GM23338 (cell line): ENCODE results near the gene CECR2. TPM values are rescaled to one million over a fixed set of nuclear protein-coding genes. Genes with fewer than 3 reads are reported as not detected.

Source experiments
- ATAC-seq: fragments of 200-7000 bp; cut with Tn5 transposase; 3 replicates; pipeline ENCODE4 v1.9.1; 2020
- DNase-seq: peaks from one replicate; pipeline ENCODE4 v3.0.0-alpha.2; 2015; ENCODE audit warnings: low spot score
- H2AFZ ChIP-seq: fragments of 200-600 bp; sonication (generic); 2 replicates; pipeline ENCODE4 v1.8.0; 2016; ENCODE audit warnings: antibody characterized with exemption, mild to moderate bottlenecking, moderate library complexity
- H3F3A ChIP-seq: fragments of 200-600 bp; sonication (generic); replicated peaks from 2 replicates; pipeline ENCODE4 v1.8.0; 2017; ENCODE audit warnings: antibody characterized with exemption, mixed run types, low read depth
- H3K27ac ChIP-seq: fragments of 200-600 bp; sonication (generic); 2 replicates; pipeline ENCODE4 v1.6.1; 2016; ENCODE audit warnings: low read depth
- H3K27me3 ChIP-seq: fragments of 200-600 bp; sonication (generic); 2 replicates; pipeline ENCODE4 v1.8.0; 2016; ENCODE audit warnings: mild to moderate bottlenecking, mixed run types, moderate library complexity; ENCODE audit not compliant: insufficient read depth
- H3K36me3 ChIP-seq: fragments of 200-600 bp; sonication (generic); 2 replicates; pipeline ENCODE4 v1.8.0; 2016; ENCODE audit warnings: mild to moderate bottlenecking; ENCODE audit not compliant: insufficient read depth
- H3K4me1 ChIP-seq: fragments of 200-600 bp; sonication (generic); 2 replicates; pipeline ENCODE4 v1.8.0; 2016; ENCODE audit warnings: mild to moderate bottlenecking, moderate library complexity; ENCODE audit not compliant: insufficient read depth
- H3K4me2 ChIP-seq: fragments of 200-600 bp; sonication (generic); 2 replicates; pipeline ENCODE4 v1.7.1; 2017; ENCODE audit warnings: mixed run types
- H3K4me3 ChIP-seq: fragments of 200-600 bp; sonication (generic); 2 replicates; pipeline ENCODE4 v1.6.1; 2016; ENCODE audit warnings: mixed run types
- H3K79me2 ChIP-seq: fragments of 200-600 bp; sonication (generic); replicated peaks from 2 replicates; pipeline ENCODE4 v1.8.0; 2017; ENCODE audit warnings: mild to moderate bottlenecking; ENCODE audit not compliant: insufficient read depth
- H3K9me2 ChIP-seq: fragments of 200-600 bp; sonication (generic); 2 replicates; pipeline ENCODE4 v1.8.0; 2017; ENCODE audit not compliant: insufficient read depth
- H4K20me1 ChIP-seq: fragments of 200-600 bp; sonication (generic); replicated peaks from 2 replicates; pipeline ENCODE4 v1.8.0; 2017; ENCODE audit warnings: mild to moderate bottlenecking; ENCODE audit not compliant: insufficient read depth
- H3K27ac Mint-ChIP-seq: 2 replicates; pipeline ENCODE4 v1.8.0; 2020; ENCODE audit warnings: inconsistent platforms, mild to moderate bottlenecking, moderate library complexity, mixed read lengths
- H3K27me3 Mint-ChIP-seq: 3 replicates; pipeline ENCODE4 v1.8.0; 2022; ENCODE audit warnings: low read depth, mild to moderate bottlenecking, moderate library complexity, mixed read lengths, inconsistent platforms; ENCODE audit not compliant: insufficient read depth, poor library complexity
- H3K36me3 Mint-ChIP-seq: 3 replicates; pipeline ENCODE4 v1.8.0; 2021; ENCODE audit warnings: low read depth, mild to moderate bottlenecking, inconsistent platforms, moderate library complexity, mixed read lengths
- H3K4me1 Mint-ChIP-seq: 3 replicates; pipeline ENCODE4 v1.8.0; 2020; ENCODE audit warnings: mild to moderate bottlenecking, inconsistent platforms, mixed read lengths
- H3K4me3 Mint-ChIP-seq: 3 replicates; pipeline ENCODE4 v1.8.0; 2021; ENCODE audit warnings: moderate library complexity, mild to moderate bottlenecking, inconsistent platforms, mixed read lengths
- H3K9me3 Mint-ChIP-seq: 3 replicates; pipeline ENCODE4 v1.8.0; 2020; ENCODE audit warnings: moderate library complexity, mild to moderate bottlenecking, inconsistent platforms, mixed read lengths
- CREB1 ChIP-seq: fragments of 250-450 bp; sonication (Bioruptor Pico); IDR thresholded peaks from 2 replicates; pipeline ENCODE4 v1.5.0; 2020; ENCODE audit warnings: low read depth, mild to moderate bottlenecking, moderate library complexity
- EZH2 ChIP-seq: fragments of 200-600 bp; sonication (generic); IDR thresholded peaks from one replicate; pipeline ENCODE4 v1.8.0; 2017; ENCODE audit warnings: antibody characterized with exemption, mild to moderate bottlenecking, low read depth; ENCODE audit not compliant: unreplicated experiment
- EZH2phosphoT487 ChIP-seq: fragments of 200-600 bp; sonication (generic); IDR thresholded peaks from one replicate; pipeline ENCODE4 v1.8.1; 2018; ENCODE audit warnings: antibody characterized with exemption; ENCODE audit not compliant: unreplicated experiment
- NANOG ChIP-seq: IDR thresholded peaks from 2 replicates; pipeline ENCODE4 v1.6.1; 2016; ENCODE audit warnings: antibody characterized with exemption, borderline replicate concordance
- POLR2AphosphoS5 ChIP-seq: IDR thresholded peaks from 2 replicates; pipeline ENCODE4 v1.6.1; 2016; ENCODE audit warnings: antibody characterized with exemption, low read depth
- STAT1 ChIP-seq: IDR thresholded peaks from one replicate; pipeline ENCODE4 v1.6.1; 2016; ENCODE audit warnings: antibody characterized with exemption; ENCODE audit not compliant: unreplicated experiment
- ZNF114 ChIP-seq: fragments of 250-450 bp; sonication (Bioruptor Pico); IDR thresholded peaks from 2 replicates; pipeline ENCODE4 v1.5.0; 2020; ENCODE audit warnings: mild to moderate bottlenecking, moderate library complexity
- ZNF331 ChIP-seq: fragments of 250-450 bp; sonication (Bioruptor Pico); IDR thresholded peaks from 2 replicates; pipeline ENCODE4 v1.5.0; 2020; ENCODE audit warnings: low read depth, mild to moderate bottlenecking, moderate library complexity
- polyA plus RNA-seq: library from polyadenylated mRNA; unstranded; fragments of >200 nt; fragmentation: Nextera tagmentation; extraction: Ambion mirVana; gene quantifications from 2 replicates; pipeline ENCODE4 v1.2.1, GENCODE V29; 2016
- total RNA-seq: library from RNA; depleted of rRNA; stranded (reverse); fragments of >200 nt; shearing (Covaris generic); gene quantifications from 2 replicates; pipeline ENCODE4 v1.2.3, GENCODE V29; 2014
- TF ChIP-seq, protein P1 (sequence below): IDR thresholded peaks from 2 replicates; pipeline ENCODE4 v1.6.1; 2016; ENCODE audit warnings: antibody characterized with exemption
- TF ChIP-seq, protein P2 (sequence below): fragments of 250-450 bp; sonication (Bioruptor Pico); IDR thresholded peaks from 2 replicates; pipeline ENCODE4 v1.5.0; 2020; ENCODE audit warnings: mild to moderate bottlenecking, moderate library complexity
- TF ChIP-seq, protein P3 (sequence below), 2 experiments: fragments of 200-600 bp in 1 of 2; sonication (generic) in 1 of 2; conservative IDR thresholded peaks; 2 replicates each; pipeline versions ENCODE4 v1.5.1 to v1.6.1; 2016 to 2017; ENCODE audit warnings: antibody characterized with exemption in 2 of 2, low read depth in 2 of 2, mild to moderate bottlenecking in 2 of 2, moderate library complexity in 1 of 2

Gene CECR2
- total and polyA plus RNA-seq, 2 experiments from 2014 or later: 18.4 to 110 TPM

DNA sequence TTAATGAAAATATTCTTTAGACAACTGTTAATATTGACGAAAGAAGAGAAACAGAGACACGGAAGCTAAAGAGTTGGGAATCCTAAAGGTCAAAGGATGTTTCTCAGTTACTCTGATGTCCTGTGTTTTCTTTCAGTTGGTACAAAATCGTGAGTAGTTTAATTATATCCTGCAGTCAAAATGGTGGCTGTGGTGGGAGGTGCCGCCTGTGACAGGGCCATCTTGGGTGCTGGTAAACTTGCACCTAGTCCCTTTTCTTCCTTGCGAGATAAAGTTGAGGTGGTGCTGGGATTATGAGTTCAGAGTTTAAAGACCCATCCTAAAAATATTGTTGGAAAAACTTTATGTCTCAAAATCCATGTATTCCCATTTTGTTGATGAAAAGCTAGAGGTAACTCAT lies 2.2 kb downstream of the CECR2 start:
- H3K4me3 ChIP-seq: peak overlapping the region; percentile 92
- H3K4me2 ChIP-seq: peak overlapping the region; percentile 88
- peaks cover 18% of the 10 kb centered on the region for H3F3A ChIP-seq
- H3K4me1 ChIP-seq: peaks cover 65% of the 10 kb centered on the region
- DNase-seq: no peak
- no peaks in the 10 kb centered on the region for H3K9me2 ChIP-seq
- no peak overlapping the region for H2AFZ ChIP-seq
- Mint-ChIP-seq H3K4me1 (peaks cover 50% of the 10 kb centered on the region), H3K4me3 (peak overlapping the region; percentile 87), H3K9me3 (no peaks in the 10 kb centered on the region), H3K36me3 (peaks cover 5% of the 10 kb centered on the region; the same call in 1 of the 3 replicates), H3K27me3 (peaks cover 6% of the 10 kb centered on the region), H3K27ac (no peak overlapping the region)
- H4K20me1 ChIP-seq: peaks cover 41% of the 10 kb centered on the region
- peaks cover 81% of the 10 kb centered on the region for H3K79me2 ChIP-seq
- peak overlapping the region; percentile 67 for H3K27ac ChIP-seq
- TF ChIP-seq CREB1 (CRISPR knock-in tag) (no peak), EZH2phosphoT487 (no peak), STAT1 (no peak), ZNF331 (CRISPR knock-in tag) (no peak), ZNF114 (CRISPR knock-in tag) (no peak), EZH2 (no peak), NANOG (no peak), POLR2AphosphoS5 (no peak)
- TF ChIP-seq, protein P1, sequence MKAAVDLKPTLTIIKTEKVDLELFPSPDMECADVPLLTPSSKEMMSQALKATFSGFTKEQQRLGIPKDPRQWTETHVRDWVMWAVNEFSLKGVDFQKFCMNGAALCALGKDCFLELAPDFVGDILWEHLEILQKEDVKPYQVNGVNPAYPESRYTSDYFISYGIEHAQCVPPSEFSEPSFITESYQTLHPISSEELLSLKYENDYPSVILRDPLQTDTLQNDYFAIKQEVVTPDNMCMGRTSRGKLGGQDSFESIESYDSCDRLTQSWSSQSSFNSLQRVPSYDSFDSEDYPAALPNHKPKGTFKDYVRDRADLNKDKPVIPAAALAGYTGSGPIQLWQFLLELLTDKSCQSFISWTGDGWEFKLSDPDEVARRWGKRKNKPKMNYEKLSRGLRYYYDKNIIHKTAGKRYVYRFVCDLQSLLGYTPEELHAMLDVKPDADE: no peak
- TF ChIP-seq, protein P2, sequence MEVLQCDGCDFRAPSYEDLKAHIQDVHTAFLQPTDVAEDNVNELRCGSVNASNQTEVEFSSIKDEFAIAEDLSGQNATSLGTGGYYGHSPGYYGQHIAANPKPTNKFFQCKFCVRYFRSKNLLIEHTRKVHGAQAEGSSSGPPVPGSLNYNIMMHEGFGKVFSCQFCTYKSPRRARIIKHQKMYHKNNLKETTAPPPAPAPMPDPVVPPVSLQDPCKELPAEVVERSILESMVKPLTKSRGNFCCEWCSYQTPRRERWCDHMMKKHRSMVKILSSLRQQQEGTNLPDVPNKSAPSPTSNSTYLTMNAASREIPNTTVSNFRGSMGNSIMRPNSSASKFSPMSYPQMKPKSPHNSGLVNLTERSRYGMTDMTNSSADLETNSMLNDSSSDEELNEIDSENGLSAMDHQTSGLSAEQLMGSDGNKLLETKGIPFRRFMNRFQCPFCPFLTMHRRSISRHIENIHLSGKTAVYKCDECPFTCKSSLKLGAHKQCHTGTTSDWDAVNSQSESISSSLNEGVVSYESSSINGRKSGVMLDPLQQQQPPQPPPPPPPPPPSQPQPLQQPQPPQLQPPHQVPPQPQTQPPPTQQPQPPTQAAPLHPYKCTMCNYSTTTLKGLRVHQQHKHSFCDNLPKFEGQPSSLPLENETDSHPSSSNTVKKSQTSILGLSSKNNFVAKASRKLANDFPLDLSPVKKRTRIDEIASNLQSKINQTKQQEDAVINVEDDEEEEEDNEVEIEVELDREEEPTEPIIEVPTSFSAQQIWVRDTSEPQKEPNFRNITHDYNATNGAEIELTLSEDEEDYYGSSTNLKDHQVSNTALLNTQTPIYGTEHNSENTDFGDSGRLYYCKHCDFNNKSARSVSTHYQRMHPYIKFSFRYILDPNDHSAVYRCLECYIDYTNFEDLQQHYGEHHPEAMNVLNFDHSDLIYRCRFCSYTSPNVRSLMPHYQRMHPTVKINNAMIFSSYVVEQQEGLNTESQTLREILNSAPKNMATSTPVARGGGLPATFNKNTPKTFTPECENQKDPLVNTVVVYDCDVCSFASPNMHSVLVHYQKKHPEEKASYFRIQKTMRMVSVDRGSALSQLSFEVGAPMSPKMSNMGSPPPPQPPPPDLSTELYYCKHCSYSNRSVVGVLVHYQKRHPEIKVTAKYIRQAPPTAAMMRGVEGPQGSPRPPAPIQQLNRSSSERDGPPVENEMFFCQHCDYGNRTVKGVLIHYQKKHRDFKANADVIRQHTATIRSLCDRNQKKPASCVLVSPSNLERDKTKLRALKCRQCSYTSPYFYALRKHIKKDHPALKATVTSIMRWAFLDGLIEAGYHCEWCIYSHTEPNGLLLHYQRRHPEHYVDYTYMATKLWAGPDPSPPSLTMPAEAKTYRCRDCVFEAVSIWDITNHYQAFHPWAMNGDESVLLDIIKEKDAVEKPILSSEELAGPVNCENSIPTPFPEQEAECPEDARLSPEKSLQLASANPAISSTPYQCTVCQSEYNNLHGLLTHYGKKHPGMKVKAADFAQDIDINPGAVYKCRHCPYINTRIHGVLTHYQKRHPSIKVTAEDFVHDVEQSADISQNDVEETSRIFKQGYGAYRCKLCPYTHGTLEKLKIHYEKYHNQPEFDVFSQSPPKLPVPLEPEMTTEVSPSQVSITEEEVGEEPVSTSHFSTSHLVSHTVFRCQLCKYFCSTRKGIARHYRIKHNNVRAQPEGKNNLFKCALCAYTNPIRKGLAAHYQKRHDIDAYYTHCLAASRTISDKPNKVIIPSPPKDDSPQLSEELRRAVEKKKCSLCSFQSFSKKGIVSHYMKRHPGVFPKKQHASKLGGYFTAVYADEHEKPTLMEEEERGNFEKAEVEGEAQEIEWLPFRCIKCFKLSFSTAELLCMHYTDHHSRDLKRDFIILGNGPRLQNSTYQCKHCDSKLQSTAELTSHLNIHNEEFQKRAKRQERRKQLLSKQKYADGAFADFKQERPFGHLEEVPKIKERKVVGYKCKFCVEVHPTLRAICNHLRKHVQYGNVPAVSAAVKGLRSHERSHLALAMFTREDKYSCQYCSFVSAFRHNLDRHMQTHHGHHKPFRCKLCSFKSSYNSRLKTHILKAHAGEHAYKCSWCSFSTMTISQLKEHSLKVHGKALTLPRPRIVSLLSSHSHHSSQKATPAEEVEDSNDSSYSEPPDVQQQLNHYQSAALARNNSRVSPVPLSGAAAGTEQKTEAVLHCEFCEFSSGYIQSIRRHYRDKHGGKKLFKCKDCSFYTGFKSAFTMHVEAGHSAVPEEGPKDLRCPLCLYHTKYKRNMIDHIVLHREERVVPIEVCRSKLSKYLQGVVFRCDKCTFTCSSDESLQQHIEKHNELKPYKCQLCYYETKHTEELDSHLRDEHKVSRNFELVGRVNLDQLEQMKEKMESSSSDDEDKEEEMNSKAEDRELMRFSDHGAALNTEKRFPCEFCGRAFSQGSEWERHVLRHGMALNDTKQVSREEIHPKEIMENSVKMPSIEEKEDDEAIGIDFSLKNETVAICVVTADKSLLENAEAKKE: no peak
- TF ChIP-seq, protein P3, sequence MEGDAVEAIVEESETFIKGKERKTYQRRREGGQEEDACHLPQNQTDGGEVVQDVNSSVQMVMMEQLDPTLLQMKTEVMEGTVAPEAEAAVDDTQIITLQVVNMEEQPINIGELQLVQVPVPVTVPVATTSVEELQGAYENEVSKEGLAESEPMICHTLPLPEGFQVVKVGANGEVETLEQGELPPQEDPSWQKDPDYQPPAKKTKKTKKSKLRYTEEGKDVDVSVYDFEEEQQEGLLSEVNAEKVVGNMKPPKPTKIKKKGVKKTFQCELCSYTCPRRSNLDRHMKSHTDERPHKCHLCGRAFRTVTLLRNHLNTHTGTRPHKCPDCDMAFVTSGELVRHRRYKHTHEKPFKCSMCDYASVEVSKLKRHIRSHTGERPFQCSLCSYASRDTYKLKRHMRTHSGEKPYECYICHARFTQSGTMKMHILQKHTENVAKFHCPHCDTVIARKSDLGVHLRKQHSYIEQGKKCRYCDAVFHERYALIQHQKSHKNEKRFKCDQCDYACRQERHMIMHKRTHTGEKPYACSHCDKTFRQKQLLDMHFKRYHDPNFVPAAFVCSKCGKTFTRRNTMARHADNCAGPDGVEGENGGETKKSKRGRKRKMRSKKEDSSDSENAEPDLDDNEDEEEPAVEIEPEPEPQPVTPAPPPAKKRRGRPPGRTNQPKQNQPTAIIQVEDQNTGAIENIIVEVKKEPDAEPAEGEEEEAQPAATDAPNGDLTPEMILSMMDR (conservative IDR thresholded peaks at IDR 0.05; ENCODE audit: low read depth in 2 of 2): no peak
- H3K27me3 ChIP-seq: no peaks in the 10 kb centered on the region
- no peak for ATAC-seq
- no peaks in the 10 kb centered on the region for H3K36me3 ChIP-seq
